ENCODE results near the gene KIF18B. TPM values are rescaled to one million over a fixed set of nuclear protein-coding genes. Genes with fewer than 3 reads are reported as not detected.
A peak's percentile ranks its signal among the peaks of the same experiment; 100 is the strongest.

The KIF18B gene
- total RNA-seq, 6 experiments from 2014 or later = 0.20 to 0.99 (median 0.35) TPM

DNA sequence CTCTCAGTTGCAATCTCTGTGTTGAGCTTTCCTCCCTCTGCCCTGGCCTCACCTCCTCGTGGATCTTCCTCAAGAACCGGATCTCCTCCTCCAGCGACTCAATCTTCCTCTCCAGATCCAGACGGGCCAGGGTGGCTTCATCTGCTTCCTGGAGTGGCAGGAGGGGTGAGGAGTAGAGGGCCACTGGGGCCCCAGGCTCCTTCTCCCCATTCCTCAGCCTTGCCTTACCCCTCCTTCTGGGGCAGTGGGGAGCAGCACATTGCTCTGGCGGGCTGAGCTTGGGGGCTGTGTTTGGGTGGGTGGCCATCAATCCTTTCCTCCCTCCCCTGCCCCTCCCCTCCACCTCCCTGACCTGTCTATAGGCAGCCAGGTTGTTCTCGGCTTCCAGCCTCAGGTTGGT is 33.9 kb downstream of the KIF18B start:
- 51% methylated on average over 5 of the region's 6 CpGs for WGBS (ENCODE audit: insufficient coverage, low coverage, low lambda C conversion rate, missing lambda C conversion rate)
- H3K27ac ChIP-seq = no peak overlapping the region
- no peak overlapping the region for H3K4me3 ChIP-seq
- ATAC-seq (no peak), DNase-seq (no peak)
- H3K36me3 ChIP-seq = no peaks in the 10 kb centered on the region
- no peaks in the 10 kb centered on the region for H3K27me3 ChIP-seq
- no peaks in the 10 kb centered on the region for H3K9me3 ChIP-seq
- intact Hi-C loops (cut with DNase I) = loop anchor here in 1 of 2 donors (10.0 kb wide), 1 partner anchor 211 kb away; no protein-coding TSS in a partner anchor
- H3K4me1 ChIP-seq = peaks cover 0 to 10% (median 4%) of the 10 kb centered on the region in 4 donors
- TF ChIP-seq POLR2A (IDR thresholded peaks at IDR 0.05) (no peak), CTCF (IDR thresholded peaks at IDR 0.05) (no peak)

DNA sequence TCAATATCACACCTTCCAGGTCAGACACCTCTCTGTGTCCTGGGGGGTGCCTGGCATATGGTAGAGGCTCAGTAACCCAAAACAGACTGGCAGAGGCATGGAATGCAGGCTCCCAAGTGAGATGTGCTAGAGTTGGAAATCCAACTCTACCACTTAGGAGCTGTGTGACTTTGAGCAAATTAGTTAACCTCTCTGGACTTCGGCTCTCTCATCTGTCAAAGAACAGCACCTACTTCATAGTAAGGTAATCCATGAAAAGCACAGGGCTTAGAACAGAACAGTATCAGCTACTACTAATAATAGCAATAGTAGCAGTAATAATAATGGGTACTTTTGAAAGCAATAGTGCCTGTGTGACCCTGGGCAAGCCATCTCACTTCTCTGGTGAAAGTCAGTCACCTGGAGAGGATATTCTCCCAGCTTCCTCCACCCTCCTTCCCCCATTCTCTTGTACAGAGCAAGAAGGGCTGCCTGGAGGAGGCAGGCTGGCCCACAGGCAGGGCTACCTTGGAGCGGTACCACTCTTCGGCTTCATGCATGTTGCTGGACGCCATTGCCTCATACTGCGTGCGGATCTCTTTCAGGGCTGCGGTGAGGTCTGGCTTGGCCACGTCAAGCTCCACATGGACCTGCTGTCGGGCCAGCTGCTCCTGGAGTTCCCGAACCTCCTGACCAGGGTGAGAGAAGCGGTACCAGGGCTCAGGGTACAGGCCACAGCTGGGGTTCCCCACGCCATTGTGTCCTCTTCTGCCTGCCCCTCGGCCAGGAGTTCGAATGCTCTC is 34.6 kb downstream of the KIF18B start:
- H3K27ac ChIP-seq = no peak overlapping the region
- intact Hi-C loops (cut with DNase I) = loop anchor here in 1 of 2 donors (10.0 kb wide), 1 partner anchor 212 kb away; no protein-coding TSS in a partner anchor
- H3K36me3 ChIP-seq = no peaks in the 10 kb centered on the region
- 68% methylated on average over 2 of the region's 14 CpGs for WGBS (ENCODE audit: insufficient coverage, low coverage, low lambda C conversion rate, missing lambda C conversion rate)
- DNase-seq = no peak
- no peaks in the 10 kb centered on the region for H3K27me3 ChIP-seq
- TF ChIP-seq CTCF (IDR thresholded peaks at IDR 0.05) (no peak), POLR2A (IDR thresholded peaks at IDR 0.05) (no peak)
- H3K4me1 ChIP-seq = peaks cover 0 to 10% (median 4%) of the 10 kb centered on the region in 4 donors
- H3K9me3 ChIP-seq = no peaks in the 10 kb centered on the region
- no peak for ATAC-seq
- H3K4me3 ChIP-seq = no peak overlapping the region

- DNase-seq = peak; percentile 69 to 83 (median 82)
- intact Hi-C loops (cut with DNase I) = loop anchor here in 1 of 2 donors (10.0 kb wide), 1 partner anchor 213 kb away; no protein-coding TSS in a partner anchor
- Histone ChIP-seq H3K27ac (no peak overlapping the region), H3K9me3 (no peaks in the 10 kb centered on the region), H3K4me3 (peak overlapping the region; percentile 8 to 50 (median 28)), H3K36me3 (no peaks in the 10 kb centered on the region), H3K4me1 (peaks cover 0 to 10% (median 4%) of the 10 kb centered on the region in 4 donors), H3K27me3 (no peaks in the 10 kb centered on the region)
- ATAC-seq = peak; percentile 81 to 89 (median 81)
- TF ChIP-seq CTCF (IDR thresholded peaks at IDR 0.05) (peak; percentile 40 to 66 (median 64)), POLR2A (IDR thresholded peaks at IDR 0.05) (no peak)
- WGBS (ENCODE audit: insufficient coverage, low coverage, low lambda C conversion rate, missing lambda C conversion rate) = no CpG with 5 or more reads among the region's 56 CpGs
Observed at GRCh38 chr17:44911133-44912001, 36.2 kb downstream of the KIF18B start.

GRCh38 chr17:44910231-44911106 is 37.1 kb downstream of the KIF18B start:
- H3K4me1 ChIP-seq = peaks cover 0 to 10% (median 4%) of the 10 kb centered on the region in 4 donors
- no peaks in the 10 kb centered on the region for H3K36me3 ChIP-seq
- intact Hi-C loops (cut with DNase I) = loop anchor here in 1 of 2 donors (10.0 kb wide), 1 partner anchor 214 kb away; no protein-coding TSS in a partner anchor
- H3K27me3 ChIP-seq = no peaks in the 10 kb centered on the region
- H3K27ac ChIP-seq = no peak overlapping the region
- WGBS (ENCODE audit: insufficient coverage, low coverage, low lambda C conversion rate, missing lambda C conversion rate) = 72% methylated on average over 7 of the region's 13 CpGs
- no peak overlapping the region for H3K4me3 ChIP-seq
- DNase-seq = no peak
- no peaks in the 10 kb centered on the region for H3K9me3 ChIP-seq
- TF ChIP-seq CTCF (IDR thresholded peaks at IDR 0.05) (no peak), POLR2A (IDR thresholded peaks at IDR 0.05) (no peak)
- ATAC-seq = no peak

All from right lobe of liver (tissue), 6 donors.